NCI-H446 treated with DMSO at 0.1 percent for 48 hours (cell line): ENCODE data around the gene ATP10B.

Experiments used
- DNase-seq: peaks from one replicate; lab custom pipeline; 2025; lab: John Stamatoyannopoulos, UW

Gene ATP10B

GRCh38 chr5:160629003-160629402 is 223.0 kb downstream of the ATP10B start:
- no peak for DNase-seq

- DNase-seq = no peak
Measured at GRCh38 chr5:160628619-160628968, 223.4 kb downstream of the ATP10B start.

GRCh38 chr5:160627921-160628618 is 223.9 kb downstream of the ATP10B start:
- DNase-seq = no peak

GRCh38 chr5:160626322-160626721 is 225.7 kb downstream of the ATP10B start:
- DNase-seq = no peak

DNA sequence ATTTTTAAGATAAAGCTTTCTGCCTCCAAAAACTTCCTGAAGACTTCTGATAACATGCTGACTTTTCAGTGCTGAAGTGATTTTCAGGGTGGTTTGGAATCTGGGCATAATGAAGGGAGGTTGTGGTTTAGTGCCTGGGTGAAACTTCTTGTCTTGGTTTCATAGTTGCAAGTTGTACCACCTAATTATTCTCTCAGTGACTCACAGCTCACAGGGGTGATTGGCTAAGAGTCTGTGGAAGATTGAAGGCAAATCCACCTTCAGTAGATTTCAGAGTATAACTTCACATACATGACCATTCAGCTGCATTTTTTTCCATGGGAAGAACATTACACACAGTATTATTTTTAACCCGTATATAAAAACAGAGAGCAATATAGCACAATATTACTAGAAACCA is 230.5 kb downstream of the ATP10B start:
- no peak for DNase-seq

DNA sequence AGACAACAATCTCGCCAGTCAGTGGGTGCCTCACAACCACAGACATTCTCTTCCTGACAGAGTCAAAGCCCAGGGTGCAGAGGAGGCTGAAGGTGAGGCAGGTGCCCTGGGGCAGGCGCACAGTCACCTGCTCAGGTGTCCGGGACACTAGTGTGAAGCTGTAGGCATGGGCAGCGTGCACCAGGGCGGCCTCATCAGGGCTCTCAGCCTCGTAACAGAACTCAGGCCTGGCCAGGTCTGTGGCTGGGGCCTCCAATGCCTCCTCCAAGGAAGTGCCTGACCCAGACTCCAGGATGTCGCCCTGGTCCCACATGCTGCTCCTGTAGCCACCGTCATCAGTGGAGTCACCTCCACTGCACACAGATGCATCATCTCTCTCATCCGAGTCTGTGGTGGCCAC is 231.6 kb downstream of the ATP10B start:
- no peak for DNase-seq

DNA sequence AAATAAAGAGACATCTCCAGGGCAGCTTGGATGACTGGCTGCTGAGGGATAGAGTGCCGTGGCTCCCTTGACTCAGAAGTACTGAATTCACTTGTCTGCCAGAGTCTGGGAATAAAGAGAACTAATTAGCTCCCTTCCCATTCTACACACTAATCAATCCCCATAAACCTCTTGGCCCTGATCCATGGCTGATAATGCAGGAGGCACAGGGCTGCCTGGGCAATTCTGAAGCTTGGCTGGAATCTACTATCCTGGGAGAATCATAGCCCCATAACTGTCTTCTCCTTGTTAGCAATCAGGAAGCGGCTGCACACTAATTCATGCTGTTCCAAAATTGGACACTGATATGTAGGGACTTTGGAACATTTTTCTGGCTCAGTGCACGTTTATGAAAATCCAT is 232.6 kb downstream of the ATP10B start:
- peak; percentile 70 for DNase-seq

DNA sequence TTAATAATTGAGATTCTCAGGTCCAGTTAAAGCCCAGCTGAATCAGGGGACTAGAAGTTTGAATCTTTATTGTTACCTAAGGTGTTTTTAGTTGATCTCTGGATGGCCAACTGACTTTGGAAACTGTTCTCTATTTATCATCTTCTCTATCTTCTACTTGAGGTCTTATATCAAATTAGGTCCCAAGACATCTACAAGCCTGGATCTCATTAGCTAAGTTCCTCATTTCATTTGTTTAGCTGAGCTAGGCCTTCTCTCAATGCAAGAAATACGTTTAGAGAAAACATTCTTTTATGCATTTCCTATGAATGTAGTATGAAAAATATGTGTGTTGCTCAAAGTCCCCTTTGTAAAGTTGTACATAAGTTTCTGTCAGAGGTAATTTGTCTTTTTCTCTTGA is 233.7 kb downstream of the ATP10B start:
- no peak for DNase-seq

GRCh38 chr5:160616712-160617497 is 235.1 kb downstream of the ATP10B start:
- DNase-seq = no peak

DNA sequence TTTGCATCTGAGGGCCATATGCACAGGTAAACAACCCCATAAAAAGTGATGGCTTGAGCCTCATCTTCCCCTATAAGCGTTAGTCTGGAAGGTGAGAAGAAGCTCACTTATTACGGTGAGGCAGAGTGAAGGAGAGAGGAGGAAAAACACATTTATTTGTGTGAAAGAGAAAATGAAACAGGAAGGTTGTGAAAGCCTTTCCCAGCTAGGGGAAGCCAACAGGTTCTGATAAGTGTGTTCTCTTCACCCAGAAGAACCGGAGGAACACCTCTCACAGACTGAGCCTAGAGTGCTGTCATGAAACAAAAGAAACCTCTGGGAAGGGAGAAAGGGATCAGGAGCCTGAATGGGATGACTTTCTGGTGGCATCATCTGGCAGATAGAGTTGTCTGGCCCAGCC is 237.9 kb downstream of the ATP10B start:
- DNase-seq = no peak

GRCh38 chr5:160605266-160605665 is 246.7 kb downstream of the ATP10B start:
- DNase-seq = no peak

GRCh38 chr5:160604484-160604883 is 247.5 kb downstream of the ATP10B start:
- DNase-seq = no peak

DNA sequence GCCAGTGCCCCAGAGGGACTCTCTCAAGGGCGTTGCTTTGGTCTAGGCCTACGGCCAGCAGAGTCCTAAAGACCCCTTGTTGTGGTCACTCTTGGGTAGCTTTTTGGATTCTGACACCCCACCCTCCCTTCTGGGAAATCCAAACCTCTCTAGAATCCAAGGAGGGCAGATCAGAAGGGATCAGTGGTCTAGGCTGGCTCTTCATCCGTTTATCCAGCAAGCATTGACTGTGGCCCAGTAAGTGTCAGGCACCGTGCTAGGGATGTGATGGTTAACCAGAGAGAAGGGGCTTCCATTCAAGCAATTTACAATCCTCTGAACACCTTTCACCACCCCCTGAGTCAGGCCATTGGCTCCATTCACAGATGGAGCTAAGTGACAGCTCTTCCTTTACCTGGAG is 249.3 kb downstream of the ATP10B start:
- DNase-seq = no peak

DNA sequence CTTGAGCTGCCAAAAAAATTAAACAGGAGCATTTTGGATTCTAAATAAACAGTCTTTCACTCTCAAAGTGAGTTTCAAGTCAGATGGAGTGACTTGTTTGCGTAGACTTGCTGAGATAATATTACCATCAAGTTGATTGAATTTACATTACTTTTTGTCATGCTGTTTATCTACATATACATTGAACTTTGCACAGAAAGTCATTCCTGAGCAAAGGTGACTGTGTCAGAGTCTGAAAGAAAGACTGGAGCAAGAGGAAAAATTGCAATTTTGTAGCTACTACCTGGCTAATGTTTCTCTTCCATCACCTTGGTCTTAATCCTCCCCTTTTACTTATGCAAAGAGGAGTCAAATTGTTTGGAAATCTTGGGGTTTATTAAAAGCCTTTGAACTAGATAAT is 251.0 kb downstream of the ATP10B start:
- no peak for DNase-seq

DNA sequence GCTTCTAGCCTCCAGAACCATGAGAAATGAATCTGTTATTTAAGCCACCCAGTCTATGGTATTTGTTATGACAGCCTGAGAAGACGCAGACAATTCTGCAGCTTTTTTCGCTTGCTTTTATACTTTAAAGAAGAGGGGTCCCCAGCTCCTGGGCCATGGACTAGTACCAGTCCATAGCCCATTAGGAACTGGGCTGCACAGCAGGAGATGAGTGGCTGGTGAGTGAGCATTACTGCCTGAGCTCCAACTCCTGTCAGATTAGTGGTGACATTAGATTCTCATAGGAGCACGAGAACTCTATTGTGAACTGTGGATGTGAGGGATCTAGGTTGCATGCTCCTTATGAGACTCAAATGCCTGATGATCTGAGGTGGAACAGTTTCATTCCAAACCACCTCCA is 278.7 kb downstream of the ATP10B start:
- DNase-seq = no peak

- DNase-seq = no peak
Measured at GRCh38 chr5:160567031-160567705, 284.8 kb downstream of the ATP10B start.

DNA sequence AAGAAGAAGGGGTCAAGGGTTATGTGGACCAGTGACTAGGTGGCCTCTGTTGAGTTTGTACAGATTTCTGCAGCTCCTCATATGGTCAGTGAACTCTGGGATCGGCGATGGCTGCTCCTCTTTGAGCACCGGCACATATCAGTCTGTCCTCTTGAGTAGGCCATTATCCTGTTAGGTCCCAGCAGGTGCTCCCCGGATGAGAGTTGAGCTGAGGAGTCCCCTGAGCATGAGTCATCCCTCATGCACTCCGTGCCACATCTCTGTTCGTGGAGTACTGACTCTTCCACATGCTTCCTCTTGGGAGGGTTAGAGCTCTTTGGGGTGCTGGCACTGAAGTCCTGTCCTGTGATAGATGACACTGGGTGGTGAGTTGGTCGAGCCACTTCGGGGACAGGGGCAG is 286.6 kb downstream of the ATP10B start:
- no peak for DNase-seq

DNA sequence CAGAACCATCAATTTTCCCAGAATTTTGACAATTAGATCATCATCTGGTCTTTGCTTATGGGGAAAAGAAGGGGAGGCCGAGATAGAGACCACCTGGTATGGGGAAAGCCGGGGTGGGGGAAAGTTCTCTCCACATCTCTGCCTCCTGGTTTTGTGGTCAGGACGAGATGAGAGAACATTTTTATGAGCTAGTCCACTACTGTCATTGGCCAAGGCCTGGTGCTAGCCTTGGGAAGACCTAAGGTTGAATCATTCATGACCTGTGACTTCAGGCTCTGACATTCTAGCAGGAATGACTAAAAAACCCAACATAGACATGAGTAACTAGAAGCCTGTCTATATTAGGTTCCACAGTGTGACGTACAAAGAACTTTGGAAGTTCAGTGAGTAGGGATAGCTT is 295.2 kb downstream of the ATP10B start:
- DNase-seq = no peak

DNA sequence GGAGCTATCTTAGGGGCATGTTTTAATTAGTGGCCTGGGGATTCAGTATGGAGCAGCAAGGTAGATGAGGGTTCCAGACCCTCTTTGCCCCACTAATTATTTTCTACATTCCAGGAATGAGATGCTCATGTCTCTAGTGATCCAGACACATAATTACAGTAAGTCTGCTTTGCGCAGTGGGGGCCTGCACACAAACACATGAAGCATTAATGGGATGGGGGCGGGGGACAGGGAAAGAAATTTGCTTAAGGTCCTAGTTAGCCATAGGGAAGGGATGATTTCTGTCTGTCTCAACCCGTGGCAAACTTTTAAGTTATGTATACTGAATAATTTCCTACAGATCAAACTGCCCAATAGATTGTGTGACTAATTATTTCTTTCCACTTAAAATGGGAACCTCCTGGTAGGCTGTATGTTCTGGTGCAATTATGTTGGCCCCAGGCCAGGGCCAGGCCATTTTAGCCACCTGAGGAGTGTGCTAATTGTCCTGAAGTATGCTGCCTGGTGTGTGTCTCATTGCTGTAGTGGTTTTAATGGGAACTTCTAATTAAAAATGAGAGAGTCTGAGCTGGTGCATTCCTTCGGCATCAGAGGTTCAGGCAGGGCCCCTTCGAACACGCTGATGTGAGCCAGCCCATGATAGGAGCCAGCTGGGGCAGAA is 295.9 kb downstream of the ATP10B start:
- no peak for DNase-seq

- DNase-seq = no peak
Measured at GRCh38 chr5:160555581-160555970, 296.4 kb downstream of the ATP10B start.

DNA sequence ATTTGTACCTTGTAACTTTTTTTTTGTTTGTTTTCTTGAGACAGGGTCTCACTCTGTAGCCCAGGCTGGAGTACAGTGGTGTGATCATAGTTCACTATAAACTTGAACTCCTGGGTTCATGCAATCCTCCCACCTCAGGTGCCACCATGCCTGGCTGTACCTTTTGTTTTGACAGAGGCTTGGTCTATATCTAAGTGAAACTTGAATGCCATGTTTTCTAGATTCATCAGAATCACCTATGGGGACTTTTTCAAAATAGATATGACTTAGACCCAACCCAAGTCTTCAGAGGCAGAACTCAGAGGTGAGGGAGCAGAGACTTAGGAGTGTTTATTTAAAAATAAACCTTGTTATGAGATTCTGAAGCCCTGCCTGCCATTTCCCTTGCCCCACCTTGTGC is 301.9 kb downstream of the ATP10B start:
- no peak for DNase-seq

DNA sequence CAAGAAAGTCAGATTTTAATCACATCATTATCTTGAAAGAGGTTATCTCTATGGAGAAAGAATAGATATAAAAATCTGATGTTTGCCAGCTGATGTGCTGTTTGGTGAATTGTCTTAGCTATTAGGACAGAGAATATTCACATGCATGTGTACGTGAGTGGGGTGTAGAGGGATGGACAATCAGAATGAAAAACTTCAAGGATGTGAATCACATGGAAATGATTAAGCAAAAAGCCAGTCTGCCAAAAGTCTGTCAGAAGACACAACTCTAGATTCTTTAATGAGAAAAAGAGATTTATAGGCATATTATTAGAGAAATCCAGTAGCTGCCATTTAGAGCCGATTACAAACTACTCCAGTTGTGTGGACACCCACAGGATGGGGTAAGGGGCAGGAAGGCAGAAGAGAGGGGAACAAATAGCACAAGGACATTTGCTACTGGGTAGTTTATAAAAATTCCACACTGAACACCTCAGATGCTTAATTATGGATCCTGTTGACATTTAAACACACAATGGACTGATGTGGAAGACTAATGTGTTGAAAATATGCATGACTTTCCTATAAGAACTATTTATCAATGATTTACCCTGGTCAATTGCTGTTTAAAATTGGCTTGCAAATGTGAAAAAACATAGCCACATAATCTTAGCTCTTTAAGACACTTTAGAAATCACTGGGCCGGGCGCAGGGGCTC is 302.9 kb downstream of the ATP10B start:
- peak; percentile 8 for DNase-seq
